Left renal cortex interstitium (tissue), 4 donors: Measurements from ENCODE around the gene JARID2. TPM values are rescaled to one million over a fixed set of nuclear protein-coding genes. Genes with fewer than 3 reads are reported as not detected.

Experiments
- DNase-seq, 4 donors: peaks; one replicate each; pipeline ENCODE4 v3.0.0-alpha.2; 2013; ENCODE audit warnings: low read depth in 4 of 4, low spot score in 2 of 4, missing footprints in 1 of 4
- polyA plus RNA-seq, 4 donors: library from polyadenylated mRNA; unstranded; fragments of 120-200 nt; gene quantifications; one replicate each; pipeline ENCODE4 v1.2.1, GENCODE V29; 2013; ENCODE audit not compliant: insufficient read length in 4 of 4

JARID2 gene
- polyA plus RNA-seq, 4 donors: 26.1 to 33.0 (median 28.9) TPM

- no peak for DNase-seq
Measured at GRCh38 chr6:15366879-15367278, 121.0 kb downstream of the JARID2 start.

- DNase-seq: no peak
Measured at GRCh38 chr6:15368186-15368585, 122.3 kb downstream of the JARID2 start.

GRCh38 chr6:15368873-15369272, 123.0 kb downstream of the JARID2 start:
- DNase-seq: no peak

GRCh38 chr6:15369838-15370237, 124.0 kb downstream of the JARID2 start:
- DNase-seq: no peak

- no peak for DNase-seq
Measured at GRCh38 chr6:15370733-15371671, 125.1 kb downstream of the JARID2 start.

- no peak for DNase-seq
Measured at GRCh38 chr6:15372932-15373331, 127.1 kb downstream of the JARID2 start.

GRCh38 chr6:15374119-15374518, 128.2 kb downstream of the JARID2 start:
- no peak for DNase-seq

- DNase-seq: no peak
Measured at GRCh38 chr6:15375018-15375417, 129.1 kb downstream of the JARID2 start.

GRCh38 chr6:15375638-15376290, 129.9 kb downstream of the JARID2 start:
- no peak for DNase-seq

GRCh38 chr6:15376900-15377487, 131.1 kb downstream of the JARID2 start:
- no peak for DNase-seq

- no peak for DNase-seq
Measured at GRCh38 chr6:15378272-15378671, 132.4 kb downstream of the JARID2 start.

GRCh38 chr6:15378866-15379265, 133.0 kb downstream of the JARID2 start:
- no peak for DNase-seq

GRCh38 chr6:15380351-15380750, 134.5 kb downstream of the JARID2 start:
- DNase-seq: no peak

GRCh38 chr6:15382089-15382488, 136.2 kb downstream of the JARID2 start:
- DNase-seq: no peak

- DNase-seq: no peak
Measured at GRCh38 chr6:15382712-15383111, 136.8 kb downstream of the JARID2 start.

- no peak for DNase-seq
Measured at GRCh38 chr6:15384901-15385300, 139.0 kb downstream of the JARID2 start.

- DNase-seq: no peak
Measured at GRCh38 chr6:15385521-15385920, 139.7 kb downstream of the JARID2 start.

GRCh38 chr6:15386110-15386755, 140.4 kb downstream of the JARID2 start:
- DNase-seq: no peak

GRCh38 chr6:15386756-15387112, 140.9 kb downstream of the JARID2 start:
- no peak for DNase-seq

- no peak for DNase-seq
Measured at GRCh38 chr6:15387118-15387517, 141.2 kb downstream of the JARID2 start.
